ENCODE data around the gene USO1.

- no peak for TF ChIP-seq NFE2L1 (CRISPR knock-in tag; IDR thresholded peaks at IDR 0.05; ENCODE audit: borderline replicate concordance)
- no peak for TF ChIP-seq CBFB (CRISPR knock-in tag; IDR thresholded peaks at IDR 0.05)
- no peak for TF ChIP-seq KDM3A (CRISPR knock-in tag; IDR thresholded peaks at IDR 0.05; ENCODE audit: low read depth)
- TF ChIP-seq POLR2A (IDR thresholded peaks at IDR 0.05; ENCODE audit: insufficient read depth in 1 of 2, low read depth in 2 of 2, low read length in 2 of 2), result no peak
Observed at GRCh38 chr4:75717408-75717807, 7.0 kb upstream of the USO1 start.
